ENCODE results near the gene URB2. TPM values are rescaled to one million over a fixed set of nuclear protein-coding genes. Genes with fewer than 3 reads are reported as not detected.
"Not testable (repeated sequence)": the region's sequence is repeated elsewhere in the genome, so short reads cannot be mapped to it uniquely, and the experiment has no call there.

URB2 gene
- total RNA-seq = 10 to 100 TPM; 36.7 to 36.9 TPM

GRCh38 chr1:229625915-229626831, at the start of gene URB2, which contains the start of gene TAF5L:
Gene URB2, plus strand, starts transcription at chr1:229626247. Its CDS starts 1,387 bp downstream, at chr1:229627634.
Gene TAF5L, minus strand, starts transcription at chr1:229626122. Its CDS starts 11,640 bp downstream, at chr1:229614482.
- POLR2A ChIA-PET = interaction anchor here (0.5 to 1.4 kb wide), 2 partner anchors 68 to 313 kb away, joined by 3 to 11 read pairs; partner anchors contain the start of gene ABCB10
- CTCF ChIA-PET = interaction anchor here (1.5 to 1.7 kb wide), 2 partner anchors 67 to 68 kb away, joined by 3 to 8 read pairs; partner anchors contain the start of gene ABCB10

- CTCF ChIA-PET = no interaction called here
- POLR2A ChIA-PET = interaction anchor here (0.8 kb wide), 1 partner anchor 73 kb away, joined by 3 read pairs; no protein-coding TSS in a partner anchor
Measured at GRCh38 chr1:229578168-229579058, 47.6 kb upstream of the URB2 start.

GRCh38 chr1:229579059-229579673, 46.9 kb upstream of the URB2 start:
- POLR2A ChIA-PET = interaction anchor here (0.5 to 0.8 kb wide), 2 partner anchors 36 to 72 kb away, joined by 3 read pairs; no protein-coding TSS in a partner anchor
- CTCF ChIA-PET = no interaction called here

- POLR2A ChIA-PET = no interaction called here
- CTCF ChIA-PET = no interaction called here
Measured at GRCh38 chr1:229581485-229581884, 44.6 kb upstream of the URB2 start.

GRCh38 chr1:229582011-229582694, 43.9 kb upstream of the URB2 start:
- ChIA-PET POLR2A (no interaction called here), CTCF (interaction anchor here (0.6 kb wide), 1 partner anchor 39 kb away, joined by 3 read pairs; no protein-coding TSS in a partner anchor)

- CTCF ChIA-PET = no interaction called here
Measured at GRCh38 chr1:229582715-229583114, 43.3 kb upstream of the URB2 start.

GRCh38 chr1:229585338-229585737, 40.7 kb upstream of the URB2 start:
- CTCF ChIA-PET = no interaction called here

More at GRCh38 chr1:229582715-229583114, 43.3 kb upstream of the URB2 start:
- POLR2A ChIA-PET = no interaction called here

GRCh38 chr1:229590119-229590518, 35.9 kb upstream of the URB2 start:
- CTCF ChIA-PET = no interaction called here
- POLR2A ChIA-PET = no interaction called here

More at GRCh38 chr1:229585338-229585737, 40.7 kb upstream of the URB2 start:
- POLR2A ChIA-PET = no interaction called here

- ChIA-PET CTCF (no interaction called here), POLR2A (no interaction called here)
Measured at GRCh38 chr1:229593800-229594199, 32.2 kb upstream of the URB2 start.

- POLR2A ChIA-PET = no interaction called here
Measured at GRCh38 chr1:229594227-229595008, 31.6 kb upstream of the URB2 start.

GRCh38 chr1:229595876-229596275, 30.2 kb upstream of the URB2 start:
- POLR2A ChIA-PET, CTCF ChIA-PET: not testable (repeated sequence)

More at GRCh38 chr1:229594227-229595008, 31.6 kb upstream of the URB2 start:
- CTCF ChIA-PET = no interaction called here

- ChIA-PET CTCF (interaction anchor here (0.6 kb wide), 1 partner anchor 11 kb away, joined by 3 read pairs; no protein-coding TSS in a partner anchor), POLR2A (interaction anchor here (1.2 kb wide), 1 partner anchor 39 kb away, joined by 3 read pairs; the partner anchor contains the start of gene ABCB10)
Measured at GRCh38 chr1:229596925-229597699, 28.9 kb upstream of the URB2 start.

- ChIA-PET CTCF (no interaction called here), POLR2A (no interaction called here)
Measured at GRCh38 chr1:229597877-229598276, 28.2 kb upstream of the URB2 start.

- ChIA-PET POLR2A (no interaction called here), CTCF (no interaction called here)
Measured at GRCh38 chr1:229599218-229599954, 26.7 kb upstream of the URB2 start.

- POLR2A ChIA-PET = no interaction called here
- CTCF ChIA-PET = no interaction called here
Measured at GRCh38 chr1:229600229-229600628, 25.8 kb upstream of the URB2 start.

- ChIA-PET POLR2A (no interaction called here), CTCF (no interaction called here)
Measured at GRCh38 chr1:229603371-229604005, 22.6 kb upstream of the URB2 start.

Measured in activated CD8-positive, alpha-beta memory T cell treated with anti-CD3 and anti-CD28 coated beads for 36 hours (primary cell).